A673 (cell line): Measurements from ENCODE around the gene HMGB3.

Experiments
- EZH2 ChIP-seq: fragments of 200-600 bp; sonication (generic); IDR thresholded peaks from 2 replicates; pipeline ENCODE4 v1.6.1; 2017; ENCODE audit warnings: borderline replicate concordance, low read depth, mild to moderate bottlenecking, mixed read lengths, antibody characterized with exemption, low read length; ENCODE audit not compliant: poor library complexity, severe bottlenecking
- TF ChIP-seq, protein P1 (sequence below): fragments of 300-800, 200-600 bp; sonication (generic); conservative IDR thresholded peaks from 2 replicates; pipeline ENCODE4 v1.5.1; 2017; ENCODE audit warnings: low read depth, mild to moderate bottlenecking, antibody characterized with exemption, low read length, moderate library complexity, mixed read lengths

DNA sequence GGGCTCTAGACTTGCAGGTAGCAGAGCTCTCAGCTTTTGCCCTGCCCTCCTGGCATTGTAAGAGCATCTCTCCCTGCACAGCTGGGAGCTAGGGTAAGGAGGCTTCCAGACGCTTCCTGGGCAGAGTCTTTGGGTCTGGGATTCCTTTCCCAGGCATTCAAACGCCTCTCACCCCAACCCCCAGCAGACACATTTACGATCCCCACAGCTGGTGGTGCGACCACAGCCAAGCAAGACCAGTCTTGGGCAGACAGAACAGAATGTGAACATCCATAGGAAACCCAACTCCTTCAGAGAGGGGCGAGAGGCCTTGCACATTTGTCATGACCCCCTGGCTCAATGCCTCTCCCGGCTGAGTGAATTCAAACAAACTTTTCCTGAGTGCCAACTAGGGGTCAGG lies 46.6 kb upstream of the HMGB3 start:
- TF ChIP-seq, protein P1, sequence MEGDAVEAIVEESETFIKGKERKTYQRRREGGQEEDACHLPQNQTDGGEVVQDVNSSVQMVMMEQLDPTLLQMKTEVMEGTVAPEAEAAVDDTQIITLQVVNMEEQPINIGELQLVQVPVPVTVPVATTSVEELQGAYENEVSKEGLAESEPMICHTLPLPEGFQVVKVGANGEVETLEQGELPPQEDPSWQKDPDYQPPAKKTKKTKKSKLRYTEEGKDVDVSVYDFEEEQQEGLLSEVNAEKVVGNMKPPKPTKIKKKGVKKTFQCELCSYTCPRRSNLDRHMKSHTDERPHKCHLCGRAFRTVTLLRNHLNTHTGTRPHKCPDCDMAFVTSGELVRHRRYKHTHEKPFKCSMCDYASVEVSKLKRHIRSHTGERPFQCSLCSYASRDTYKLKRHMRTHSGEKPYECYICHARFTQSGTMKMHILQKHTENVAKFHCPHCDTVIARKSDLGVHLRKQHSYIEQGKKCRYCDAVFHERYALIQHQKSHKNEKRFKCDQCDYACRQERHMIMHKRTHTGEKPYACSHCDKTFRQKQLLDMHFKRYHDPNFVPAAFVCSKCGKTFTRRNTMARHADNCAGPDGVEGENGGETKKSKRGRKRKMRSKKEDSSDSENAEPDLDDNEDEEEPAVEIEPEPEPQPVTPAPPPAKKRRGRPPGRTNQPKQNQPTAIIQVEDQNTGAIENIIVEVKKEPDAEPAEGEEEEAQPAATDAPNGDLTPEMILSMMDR = no peak
- TF ChIP-seq EZH2 = no peak
